Transverse colon (tissue), 4 donors: ENCODE results near the gene RABGAP1L. TPM values are rescaled to one million over a fixed set of nuclear protein-coding genes. Genes with fewer than 3 reads are reported as not detected.

ENCODE experiments used
- DNase-seq: peaks from one replicate; pipeline ENCODE4 v3.0.0-alpha.2; 2019
- H3K27ac ChIP-seq, 4 donors: fragments of 200-600 bp; sonication (generic); 2 replicates each; pipeline ENCODE4 v1.5.1; 2016 to 2018; ENCODE audit warnings: inconsistent platforms in 4 of 4
- H3K27me3 ChIP-seq: fragments of 200-600 bp; sonication (generic); 2 replicates; pipeline ENCODE4 v1.5.1; 2017; ENCODE audit warnings: inconsistent platforms
- H3K36me3 ChIP-seq, 4 donors: fragments of 200-600 bp; sonication (generic); 2 replicates each; pipeline ENCODE4 v1.5.1; 2017 to 2019; ENCODE audit warnings: inconsistent platforms in 4 of 4
- H3K4me1 ChIP-seq, 4 donors: fragments of 200-600 bp; sonication (generic); 2 replicates each; pipeline ENCODE4 v1.5.1; 2017 to 2020; ENCODE audit warnings: inconsistent platforms in 4 of 4
- H3K4me3 ChIP-seq, 4 donors: fragments of 200-600 bp; sonication (generic); 1 replicate in 1 of 4; 2 replicates in 3 of 4; pipeline versions ENCODE4 v1.5.1 to v1.6.1; 2017 to 2019; ENCODE audit warnings: inconsistent platforms in 4 of 4
- H3K9me3 ChIP-seq, 2 donors: fragments of 200-600 bp; sonication (generic); 2 replicates each; pipeline ENCODE4 v1.5.1; 2017 to 2019; ENCODE audit warnings: inconsistent platforms in 2 of 2
- CTCF ChIP-seq, 5 experiments: fragments of 200-600 bp in 3 of 5; fragments of 450-650 bp in 2 of 5; sonication (generic) in 3 of 5; IDR thresholded peaks; 1 replicate in 2 of 5; 2 replicates in 3 of 5; pipeline ENCODE4 v1.5.1; 2016 to 2017; ENCODE audit warnings: antibody characterized with exemption in 5 of 5, inconsistent platforms in 3 of 5, mild to moderate bottlenecking in 2 of 5, moderate library complexity in 1 of 5
- EP300 ChIP-seq: sonication (generic); formaldehyde crosslinking; IDR thresholded peaks from one replicate; pipeline ENCODE4 v1.6.1; 2017; ENCODE audit warnings: antibody characterized with exemption, low read depth
- POLR2A ChIP-seq: fragments of 450-650 bp; IDR thresholded peaks from one replicate; pipeline ENCODE4 v1.6.1; 2016; ENCODE audit warnings: antibody characterized with exemption, mild to moderate bottlenecking, moderate library complexity
- POLR2AphosphoS5 ChIP-seq, 3 donors: sonication (generic); formaldehyde crosslinking; IDR thresholded peaks; one replicate each; pipeline ENCODE4 v1.6.1; 2016; ENCODE audit warnings: antibody characterized with exemption in 3 of 3
- WGBS, 2 donors: methylation state at CpG; one replicate each; pipeline ENCODE4 v1.1.5; 2018; ENCODE audit warnings: low coverage in 1 of 2; 5-methylcytosine and 5-hydroxymethylcytosine counted together
- in situ Hi-C, 4 donors: fragments of 200-750 bp; cut with MboI; loops; one replicate each; pipeline versions ENCODE4 v1.15.0 to v1.15.1; 2017; ENCODE audit warnings: low sequenced_read_pairs in 3 of 4, low pct_ligation_motif_present in 1 of 4, low pct_unique_long_range_greater_than_20kb in 1 of 4
- intact Hi-C: fragments of 100-400 bp; cut with DNase I; formaldehyde crosslinking; loops from one replicate; pipeline ENCODE4 v1.15.1; 2023; ENCODE audit warnings: low total_unique reads
- total RNA-seq, 4 donors: library from RNA; depleted of rRNA; stranded (reverse); fragments of >200 nt; gene quantifications; one replicate each; pipeline ENCODE4 v1.1.0, GENCODE V29; 2016

The RABGAP1L gene
- total RNA-seq, 4 donors from 2014 or later: 68.9 to 127 (median 99.9) TPM

GRCh38 chr1:174447866-174448530 is 288.7 kb downstream of the RABGAP1L start, which contains the start of gene GPR52:
Gene GPR52, plus strand, starts transcription at chr1:174447964. Its CDS starts 148 bp downstream, at chr1:174448112.
- H3K36me3 ChIP-seq: no peaks in the 10 kb centered on the region
- intact Hi-C loops (no loop called here), in situ Hi-C loops (no loop called here)
- peaks cover 0 to 5% (median 2%) of the 10 kb centered on the region in 4 donors for H3K4me1 ChIP-seq
- 83 to 93% methylated on average over 6 to 11 of the region's 11 CpGs for WGBS, 2 donors
- H3K27ac ChIP-seq: no peak within 1 kb of the TSS
- no peaks in the 10 kb centered on the region for H3K9me3 ChIP-seq
- H3K27me3 ChIP-seq: no peaks in the 10 kb centered on the region
- no peak within 1 kb of the TSS for H3K4me3 ChIP-seq
- TF ChIP-seq POLR2A (no peak), EP300 (no peak), POLR2AphosphoS5 (IDR thresholded peaks at IDR 0.05) (no peak), CTCF (IDR thresholded peaks at IDR 0.05) (no peak)
- DNase-seq: no peak

- Histone ChIP-seq H3K9me3 (no peaks in the 10 kb centered on the region), H3K36me3 (no peaks in the 10 kb centered on the region), H3K27me3 (no peaks in the 10 kb centered on the region), H3K4me1 (peaks cover 0 to 5% (median 2%) of the 10 kb centered on the region in 4 donors), H3K27ac (no peak overlapping the region), H3K4me3 (no peak overlapping the region)
- no peak for DNase-seq
- in situ Hi-C loops (no loop called here), intact Hi-C loops (no loop called here)
- 69 to 84% methylated on average over 5 of the region's 5 CpGs for WGBS, 2 donors
- TF ChIP-seq EP300 (no peak), CTCF (IDR thresholded peaks at IDR 0.05) (no peak), POLR2A (no peak), POLR2AphosphoS5 (IDR thresholded peaks at IDR 0.05) (no peak)
Observed at GRCh38 chr1:174448531-174448883, 289.2 kb downstream of the RABGAP1L start.

- in situ Hi-C loops: no loop called here
- Histone ChIP-seq H3K4me3 (no peak overlapping the region), H3K27ac (no peak overlapping the region), H3K36me3 (no peaks in the 10 kb centered on the region), H3K27me3 (no peaks in the 10 kb centered on the region), H3K4me1 (peaks cover 0 to 5% (median 2%) of the 10 kb centered on the region in 4 donors), H3K9me3 (no peaks in the 10 kb centered on the region)
- TF ChIP-seq CTCF (IDR thresholded peaks at IDR 0.05) (no peak), EP300 (no peak), POLR2A (no peak), POLR2AphosphoS5 (IDR thresholded peaks at IDR 0.05) (no peak)
- 62 to 71% methylated on average over 4 to 5 of the region's 5 CpGs for WGBS, 2 donors
- intact Hi-C loops: no loop called here
- no peak for DNase-seq
Observed at GRCh38 chr1:174448974-174449373, 289.7 kb downstream of the RABGAP1L start.

GRCh38 chr1:174451408-174451807 is 292.1 kb downstream of the RABGAP1L start:
- no peak for DNase-seq
- H3K4me3 ChIP-seq: no peak overlapping the region
- no peaks in the 10 kb centered on the region for H3K36me3 ChIP-seq
- WGBS, 2 donors: 95 to 97% methylated on average over 6 of the region's 6 CpGs
- H3K4me1 ChIP-seq: peaks cover 0 to 5% (median 2%) of the 10 kb centered on the region in 4 donors
- no peaks in the 10 kb centered on the region for H3K9me3 ChIP-seq
- intact Hi-C loops: no loop called here
- in situ Hi-C loops: no loop called here
- H3K27me3 ChIP-seq: no peaks in the 10 kb centered on the region
- TF ChIP-seq EP300 (no peak), POLR2AphosphoS5 (IDR thresholded peaks at IDR 0.05) (no peak), CTCF (IDR thresholded peaks at IDR 0.05) (no peak), POLR2A (no peak)
- no peak overlapping the region for H3K27ac ChIP-seq
